HG02973 (cell line): ENCODE data around the gene PRKCQ.

Experiments
- ATAC-seq: cut with Tn5 transposase; IDR thresholded peaks from one replicate; pipeline ENCODE4 v1.9.1; 2021; ENCODE audit warnings: moderate library complexity; ENCODE audit not compliant: unreplicated experiment

The PRKCQ gene

GRCh38 chr10:6569259-6569658 is 10.8 kb downstream of the PRKCQ start:
- ATAC-seq = no peak

- no peak for ATAC-seq
Measured at GRCh38 chr10:6567884-6568283, 12.2 kb downstream of the PRKCQ start.

GRCh38 chr10:6567203-6567703 is 12.8 kb downstream of the PRKCQ start:
- ATAC-seq = no peak

- ATAC-seq = no peak
Measured at GRCh38 chr10:6565588-6565987, 14.5 kb downstream of the PRKCQ start.

- no peak for ATAC-seq
Measured at GRCh38 chr10:6564367-6564766, 15.7 kb downstream of the PRKCQ start.

- ATAC-seq = no peak
Measured at GRCh38 chr10:6563731-6564130, 16.3 kb downstream of the PRKCQ start.

GRCh38 chr10:6563075-6563474 is 17.0 kb downstream of the PRKCQ start:
- ATAC-seq = no peak

- no peak for ATAC-seq
Measured at GRCh38 chr10:6562221-6562620, 17.9 kb downstream of the PRKCQ start.

- ATAC-seq = no peak
Measured at GRCh38 chr10:6561552-6561951, 18.5 kb downstream of the PRKCQ start.

- ATAC-seq = no peak
Measured at GRCh38 chr10:6558759-6559461, 21.2 kb downstream of the PRKCQ start.

GRCh38 chr10:6558272-6558671 is 21.8 kb downstream of the PRKCQ start:
- ATAC-seq = no peak

GRCh38 chr10:6553937-6554336 is 26.1 kb downstream of the PRKCQ start:
- ATAC-seq = no peak

GRCh38 chr10:6543431-6544005 is 36.6 kb downstream of the PRKCQ start:
- no peak for ATAC-seq

- ATAC-seq = no peak
Measured at GRCh38 chr10:6542999-6543430, 37.1 kb downstream of the PRKCQ start.

- no peak for ATAC-seq
Measured at GRCh38 chr10:6539833-6540232, 40.2 kb downstream of the PRKCQ start.

GRCh38 chr10:6537770-6538169 is 42.3 kb downstream of the PRKCQ start:
- ATAC-seq = no peak

- ATAC-seq = no peak
Measured at GRCh38 chr10:6536102-6536501, 44.0 kb downstream of the PRKCQ start.

GRCh38 chr10:6535156-6535764 is 44.8 kb downstream of the PRKCQ start:
- no peak for ATAC-seq

- no peak for ATAC-seq
Measured at GRCh38 chr10:6532321-6532720, 47.8 kb downstream of the PRKCQ start.

- no peak for ATAC-seq
Measured at GRCh38 chr10:6530966-6531365, 49.1 kb downstream of the PRKCQ start.

- no peak for ATAC-seq
Measured at GRCh38 chr10:6530211-6530840, 49.8 kb downstream of the PRKCQ start.
